Measurements from ENCODE around the gene ASNSD1. TPM values are rescaled to one million over a fixed set of nuclear protein-coding genes. Genes with fewer than 3 reads are reported as not detected.

ASNSD1 gene
- total and polyA plus RNA-seq, 2 of the 13 experiments (the other 11 are each of a cell fraction or from before 2014, with no cell fraction given) = 35.1 to 96.6 TPM

GRCh38 chr2:189661148-189661956, at the start of gene ASNSD1 (continued):
- peak; percentile 48; the same call in 1 of the 2 replicates for TF ChIP-seq ZNF142 (CRISPR knock-in tag; IDR thresholded peaks at IDR 0.05)
- no peak for TF ChIP-seq ZNF446 (CRISPR knock-in tag; IDR thresholded peaks at IDR 0.05)
- peak; percentile 95; the same call in 1 of the 2 replicates for TF ChIP-seq ZNF556 (CRISPR knock-in tag; IDR thresholded peaks at IDR 0.05; ENCODE audit: borderline replicate concordance)
- no peak for TF ChIP-seq IRF1 (CRISPR knock-in tag; IDR thresholded peaks at IDR 0.05; ENCODE audit: low read depth)
- no peak for TF ChIP-seq ZMYM2 (CRISPR knock-in tag; IDR thresholded peaks at IDR 0.05)
- 0 out of 2 replicates have a peak, but pooled peaks have one; percentile 31 for TF ChIP-seq ZNF205 (CRISPR knock-in tag; IDR thresholded peaks at IDR 0.05)
- TF ChIP-seq ZNF784 (CRISPR knock-in tag; IDR thresholded peaks at IDR 0.05; ENCODE audit: borderline replicate concordance) = 0 out of 2 replicates have a peak, but pooled peaks have one; percentile 64
- TF ChIP-seq ZNF589 (CRISPR knock-in tag; conservative IDR thresholded peaks at IDR 0.05) = no peak
- no peak for TF ChIP-seq FOSL1 (CRISPR knock-in tag; IDR thresholded peaks at IDR 0.05; ENCODE audit: borderline replicate concordance)
- no peak for TF ChIP-seq PHB2 (IDR thresholded peaks at IDR 0.05; ENCODE audit: partially characterized antibody)
- peak; percentile 88 for TF ChIP-seq YEATS4 (CRISPR knock-in tag; IDR thresholded peaks at IDR 0.05; ENCODE audit: borderline replicate concordance)
- TF ChIP-seq MATR3 (CRISPR knock-in tag; IDR thresholded peaks at IDR 0.05) = no peak
- TF ChIP-seq HDAC6 (IDR thresholded peaks at IDR 0.05; ENCODE audit: low read depth, low read length) = no peak

Data from HepG2 (cell line).